ENCODE results near the gene PFKFB2.

PFKFB2 gene

GRCh38 chr1:207062058-207062457, 9.0 kb downstream of the PFKFB2 start:
- H3K4me3 ChIP-seq (replicated peaks; ENCODE audit: insufficient read depth, low read length) = no peak overlapping the region
- DNase-seq (ENCODE audit: low read depth in 1 of 2, low spot score in 1 of 2) = no peak
- H3K27me3 ChIP-seq (ENCODE audit: insufficient read depth, poor library complexity, severe bottlenecking) = no peaks in the 10 kb centered on the region
- H3K27ac ChIP-seq (replicated peaks) = no peak overlapping the region
- TF ChIP-seq POLR2AphosphoS5 (IDR thresholded peaks at IDR 0.05; ENCODE audit: low read depth) (no peak), REST (IDR thresholded peaks at IDR 0.05; ENCODE audit: insufficient replicate concordance, low read depth) (no peak), CTCF (IDR thresholded peaks at IDR 0.05; ENCODE audit: insufficient read depth, low read length) (no peak), SPI1 (IDR thresholded peaks at IDR 0.05; ENCODE audit: borderline replicate concordance, low read depth) (no peak), GABPA (IDR thresholded peaks at IDR 0.05; ENCODE audit: low read depth) (no peak)

GRCh38 chr1:207063014-207063413, 9.9 kb downstream of the PFKFB2 start:
- Histone ChIP-seq H3K4me3 (replicated peaks; ENCODE audit: insufficient read depth, low read length) (no peak overlapping the region), H3K27me3 (ENCODE audit: insufficient read depth, poor library complexity, severe bottlenecking) (no peaks in the 10 kb centered on the region), H3K27ac (replicated peaks) (no peak overlapping the region)
- no peak for DNase-seq (ENCODE audit: low read depth in 1 of 2, low spot score in 1 of 2)
- TF ChIP-seq CTCF (IDR thresholded peaks at IDR 0.05; ENCODE audit: insufficient read depth, low read length) (no peak), GABPA (IDR thresholded peaks at IDR 0.05; ENCODE audit: low read depth) (no peak), REST (IDR thresholded peaks at IDR 0.05; ENCODE audit: insufficient replicate concordance, low read depth) (no peak), POLR2AphosphoS5 (IDR thresholded peaks at IDR 0.05; ENCODE audit: low read depth) (no peak), SPI1 (IDR thresholded peaks at IDR 0.05; ENCODE audit: borderline replicate concordance, low read depth) (no peak)

- Histone ChIP-seq H3K27me3 (ENCODE audit: insufficient read depth, poor library complexity, severe bottlenecking) (no peaks in the 10 kb centered on the region), H3K27ac (replicated peaks) (no peak overlapping the region), H3K4me3 (replicated peaks; ENCODE audit: insufficient read depth, low read length) (no peak overlapping the region)
- DNase-seq (ENCODE audit: low read depth in 1 of 2, low spot score in 1 of 2) = no peak
- TF ChIP-seq CTCF (IDR thresholded peaks at IDR 0.05; ENCODE audit: insufficient read depth, low read length) (no peak), GABPA (IDR thresholded peaks at IDR 0.05; ENCODE audit: low read depth) (no peak), REST (IDR thresholded peaks at IDR 0.05; ENCODE audit: insufficient replicate concordance, low read depth) (no peak), SPI1 (IDR thresholded peaks at IDR 0.05; ENCODE audit: borderline replicate concordance, low read depth) (no peak), POLR2AphosphoS5 (IDR thresholded peaks at IDR 0.05; ENCODE audit: low read depth) (no peak)
Observed at GRCh38 chr1:207064561-207064960, 11.5 kb downstream of the PFKFB2 start.

Measured in HL-60 (cell line).